ENCODE results near the gene MEIS1. TPM values are rescaled to one million over a fixed set of nuclear protein-coding genes. Genes with fewer than 3 reads are reported as not detected.

MEIS1 gene
- total RNA-seq, 1 experiment from 2014 or later, result 11.5 TPM

DNA sequence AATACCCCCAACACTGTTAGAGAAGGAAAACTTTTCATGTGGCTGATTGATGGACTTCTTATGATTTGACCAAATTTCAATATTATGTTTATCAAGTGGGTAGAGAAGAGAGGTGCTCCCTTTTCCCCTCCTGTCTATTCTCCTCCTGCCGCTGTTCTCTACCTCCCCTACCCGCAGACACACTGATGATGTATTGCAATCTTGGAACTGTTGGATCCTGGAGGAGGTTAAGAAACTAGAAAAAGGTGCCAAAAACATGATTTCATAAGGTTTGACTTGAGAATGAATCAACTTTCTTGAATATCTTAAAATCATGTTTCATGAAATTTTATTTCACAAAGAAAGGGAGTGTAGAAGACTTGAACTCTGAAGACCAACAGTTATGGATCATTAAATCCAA, 125.8 kb downstream of the MEIS1 start:
- no TSS peak for BruUV-seq (replicated peaks)
- H3K27me3 Mint-ChIP-seq (ENCODE audit: unreplicated experiment), result no peaks in the 10 kb centered on the region
- no peak overlapping the region for H3K4me3 Mint-ChIP-seq (ENCODE audit: low read depth, unreplicated experiment)
- H3K36me3 Mint-ChIP-seq (ENCODE audit: insufficient read depth, unreplicated experiment), result no peaks in the 10 kb centered on the region
- CTCF ChIA-PET, result interaction anchor here (0.7 kb wide), 1 partner anchor 137 kb away, joined by 7 read pairs; no protein-coding TSS in a partner anchor
- no peaks in the 10 kb centered on the region for H3K9me3 Mint-ChIP-seq (ENCODE audit: low read depth, unreplicated experiment)
- no peaks in the 10 kb centered on the region for H3K4me1 Mint-ChIP-seq (ENCODE audit: low read depth, unreplicated experiment)
- H3K27ac Mint-ChIP-seq (ENCODE audit: unreplicated experiment), result no peak overlapping the region
- no peak for DNase-seq
- TF ChIP-seq, protein P1, sequence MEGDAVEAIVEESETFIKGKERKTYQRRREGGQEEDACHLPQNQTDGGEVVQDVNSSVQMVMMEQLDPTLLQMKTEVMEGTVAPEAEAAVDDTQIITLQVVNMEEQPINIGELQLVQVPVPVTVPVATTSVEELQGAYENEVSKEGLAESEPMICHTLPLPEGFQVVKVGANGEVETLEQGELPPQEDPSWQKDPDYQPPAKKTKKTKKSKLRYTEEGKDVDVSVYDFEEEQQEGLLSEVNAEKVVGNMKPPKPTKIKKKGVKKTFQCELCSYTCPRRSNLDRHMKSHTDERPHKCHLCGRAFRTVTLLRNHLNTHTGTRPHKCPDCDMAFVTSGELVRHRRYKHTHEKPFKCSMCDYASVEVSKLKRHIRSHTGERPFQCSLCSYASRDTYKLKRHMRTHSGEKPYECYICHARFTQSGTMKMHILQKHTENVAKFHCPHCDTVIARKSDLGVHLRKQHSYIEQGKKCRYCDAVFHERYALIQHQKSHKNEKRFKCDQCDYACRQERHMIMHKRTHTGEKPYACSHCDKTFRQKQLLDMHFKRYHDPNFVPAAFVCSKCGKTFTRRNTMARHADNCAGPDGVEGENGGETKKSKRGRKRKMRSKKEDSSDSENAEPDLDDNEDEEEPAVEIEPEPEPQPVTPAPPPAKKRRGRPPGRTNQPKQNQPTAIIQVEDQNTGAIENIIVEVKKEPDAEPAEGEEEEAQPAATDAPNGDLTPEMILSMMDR (IDR thresholded peaks at IDR 0.05; ENCODE audit: unreplicated experiment), result no peak
- intact Hi-C loops (cut with micrococcal nuclease; ENCODE audit: unreplicated experiment), result no loop called here

DNA sequence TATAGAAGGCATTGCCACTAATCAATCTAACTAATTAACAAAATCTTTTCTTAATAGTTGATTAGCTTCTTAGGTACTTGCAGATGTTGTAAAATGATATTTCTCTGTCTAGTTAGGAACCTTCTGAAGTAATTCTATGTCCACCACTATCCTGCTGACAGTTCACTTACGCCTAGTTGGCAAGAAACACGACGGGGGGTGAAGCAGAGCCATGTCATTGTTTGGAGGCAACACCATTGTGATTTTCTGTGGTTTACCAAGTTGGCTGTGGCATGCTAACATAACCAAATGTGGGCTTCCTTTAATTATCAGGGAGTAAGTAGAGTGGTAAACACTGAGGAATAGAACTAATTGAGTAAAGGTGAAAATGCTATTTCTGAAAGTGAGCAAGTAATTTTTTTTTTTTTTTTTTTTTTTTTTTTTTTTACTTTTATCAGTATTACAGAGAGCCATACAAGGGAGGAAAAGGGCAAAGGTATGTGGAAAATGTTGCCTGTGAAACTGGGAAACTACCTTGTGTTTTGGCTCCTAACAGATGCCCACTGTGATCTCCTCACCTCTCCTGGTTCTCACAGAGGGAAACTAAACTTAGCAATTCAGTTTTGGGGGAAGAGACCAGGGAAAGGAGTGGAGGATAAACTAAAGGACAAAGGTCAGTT, 126.8 kb downstream of the MEIS1 start:
- no peak overlapping the region for H3K27ac Mint-ChIP-seq (ENCODE audit: unreplicated experiment)
- TF ChIP-seq, protein P1 (IDR thresholded peaks at IDR 0.05; ENCODE audit: unreplicated experiment), result no peak
- no TSS peak for BruUV-seq (replicated peaks)
- intact Hi-C loops (cut with micrococcal nuclease; ENCODE audit: unreplicated experiment), result no loop called here
- no peaks in the 10 kb centered on the region for H3K4me1 Mint-ChIP-seq (ENCODE audit: low read depth, unreplicated experiment)
- H3K9me3 Mint-ChIP-seq (ENCODE audit: low read depth, unreplicated experiment), result no peaks in the 10 kb centered on the region
- H3K27me3 Mint-ChIP-seq (ENCODE audit: unreplicated experiment), result no peaks in the 10 kb centered on the region
- CTCF ChIA-PET, result no interaction called here
- H3K36me3 Mint-ChIP-seq (ENCODE audit: insufficient read depth, unreplicated experiment), result no peaks in the 10 kb centered on the region
- DNase-seq, result no peak
- no peak overlapping the region for H3K4me3 Mint-ChIP-seq (ENCODE audit: low read depth, unreplicated experiment)

DNA sequence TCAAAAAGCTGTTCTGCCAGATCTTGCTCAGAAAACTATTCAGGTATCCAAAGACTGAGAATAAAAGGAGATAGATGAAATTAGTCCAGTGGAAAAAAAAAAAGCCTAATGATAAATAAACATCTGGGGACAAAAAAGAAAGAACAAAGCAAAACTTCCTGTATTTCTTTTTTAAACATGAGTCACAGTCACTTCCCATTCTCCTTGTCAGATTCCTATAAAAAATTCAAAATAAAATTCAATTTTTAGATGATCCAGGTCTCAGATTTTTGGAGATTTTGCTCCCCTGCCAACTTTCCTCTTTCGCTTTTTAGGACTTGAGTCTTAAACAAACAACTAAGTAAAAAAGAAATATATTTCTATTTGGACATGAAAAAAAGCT, 127.4 kb downstream of the MEIS1 start:
- H3K4me1 Mint-ChIP-seq (ENCODE audit: low read depth, unreplicated experiment), result no peaks in the 10 kb centered on the region
- H3K27ac Mint-ChIP-seq (ENCODE audit: unreplicated experiment), result no peak overlapping the region
- no peak for DNase-seq
- intact Hi-C loops (cut with micrococcal nuclease; ENCODE audit: unreplicated experiment), result no loop called here
- no TSS peak for BruUV-seq (replicated peaks)
- no peaks in the 10 kb centered on the region for H3K27me3 Mint-ChIP-seq (ENCODE audit: unreplicated experiment)
- TF ChIP-seq, protein P1 (IDR thresholded peaks at IDR 0.05; ENCODE audit: unreplicated experiment), result no peak
- no peaks in the 10 kb centered on the region for H3K9me3 Mint-ChIP-seq (ENCODE audit: low read depth, unreplicated experiment)
- CTCF ChIA-PET, result interaction anchor here (0.7 kb wide), 1 partner anchor 292 kb away, joined by 3 read pairs; no protein-coding TSS in a partner anchor
- H3K4me3 Mint-ChIP-seq (ENCODE audit: low read depth, unreplicated experiment), result no peak overlapping the region
- H3K36me3 Mint-ChIP-seq (ENCODE audit: insufficient read depth, unreplicated experiment), result no peaks in the 10 kb centered on the region

DNA sequence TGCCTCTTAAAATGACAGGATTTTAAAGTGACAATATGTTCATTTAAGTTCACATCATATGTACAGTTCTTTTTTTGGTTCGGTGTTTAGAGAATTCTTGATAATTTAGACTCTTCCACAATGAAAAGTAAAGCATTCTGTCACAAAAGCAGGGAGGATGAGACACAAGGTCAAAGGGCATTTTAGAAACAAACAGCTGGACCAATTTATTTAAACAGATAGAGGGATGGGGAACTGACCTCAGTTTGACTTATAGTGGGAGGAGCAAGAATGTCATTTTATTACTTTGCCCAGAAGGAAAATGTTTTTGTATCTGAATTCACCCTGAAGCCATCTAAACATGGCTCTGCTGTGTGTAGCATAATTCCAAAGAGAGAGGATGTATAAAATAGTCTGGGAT, 128.5 kb downstream of the MEIS1 start:
- H3K4me1 Mint-ChIP-seq (ENCODE audit: low read depth, unreplicated experiment), result no peaks in the 10 kb centered on the region
- TF ChIP-seq, protein P1 (IDR thresholded peaks at IDR 0.05; ENCODE audit: unreplicated experiment), result no peak
- no peak overlapping the region for H3K4me3 Mint-ChIP-seq (ENCODE audit: low read depth, unreplicated experiment)
- BruUV-seq (replicated peaks), result no TSS peak
- no peaks in the 10 kb centered on the region for H3K36me3 Mint-ChIP-seq (ENCODE audit: insufficient read depth, unreplicated experiment)
- H3K9me3 Mint-ChIP-seq (ENCODE audit: low read depth, unreplicated experiment), result no peaks in the 10 kb centered on the region
- H3K27ac Mint-ChIP-seq (ENCODE audit: unreplicated experiment), result no peak overlapping the region
- no peak for DNase-seq
- intact Hi-C loops (cut with micrococcal nuclease; ENCODE audit: unreplicated experiment), result no loop called here
- CTCF ChIA-PET, result no interaction called here
- H3K27me3 Mint-ChIP-seq (ENCODE audit: unreplicated experiment), result no peaks in the 10 kb centered on the region

All from Calu3 (cell line).